Ectodermal cell (in vitro differentiated cells): ENCODE results near the gene GSG1L.

ENCODE experiments used
- H3K27ac ChIP-seq: 2 replicates; pipeline ENCODE4 v1.7.0; 2013; ENCODE audit warnings: mild to moderate bottlenecking, low read depth, low read length; ENCODE audit not compliant: insufficient read depth, poor library complexity, severe bottlenecking
- H3K27me3 ChIP-seq: 2 replicates; pipeline ENCODE4 v1.7.0; 2013; ENCODE audit warnings: mild to moderate bottlenecking, low read length; ENCODE audit not compliant: insufficient read depth, control insufficient read depth, poor library complexity, severe bottlenecking
- H3K36me3 ChIP-seq: one replicate; pipeline ENCODE4 v1.7.0; 2013; ENCODE audit warnings: low read length; ENCODE audit not compliant: control insufficient read depth, insufficient read depth
- H3K4me1 ChIP-seq: one replicate; pipeline ENCODE4 v1.7.0; 2013; ENCODE audit warnings: low read length; ENCODE audit not compliant: control insufficient read depth, insufficient read depth
- H3K4me3 ChIP-seq: 2 replicates; pipeline ENCODE4 v1.7.0; 2013; ENCODE audit warnings: low read depth, low read length, control low read depth; ENCODE audit not compliant: insufficient read depth
- H3K9me3 ChIP-seq: 2 replicates; pipeline ENCODE4 v1.7.0; 2013; ENCODE audit warnings: mild to moderate bottlenecking, low read length, moderate library complexity; ENCODE audit not compliant: control insufficient read depth
- WGBS, 2 experiments: methylation state at CpG; one replicate each; pipeline ENCODE4 v1.1.7; 2013; ENCODE audit warnings: missing lambda C conversion rate in 2 of 2; 5-methylcytosine and 5-hydroxymethylcytosine counted together

GSG1L gene

DNA sequence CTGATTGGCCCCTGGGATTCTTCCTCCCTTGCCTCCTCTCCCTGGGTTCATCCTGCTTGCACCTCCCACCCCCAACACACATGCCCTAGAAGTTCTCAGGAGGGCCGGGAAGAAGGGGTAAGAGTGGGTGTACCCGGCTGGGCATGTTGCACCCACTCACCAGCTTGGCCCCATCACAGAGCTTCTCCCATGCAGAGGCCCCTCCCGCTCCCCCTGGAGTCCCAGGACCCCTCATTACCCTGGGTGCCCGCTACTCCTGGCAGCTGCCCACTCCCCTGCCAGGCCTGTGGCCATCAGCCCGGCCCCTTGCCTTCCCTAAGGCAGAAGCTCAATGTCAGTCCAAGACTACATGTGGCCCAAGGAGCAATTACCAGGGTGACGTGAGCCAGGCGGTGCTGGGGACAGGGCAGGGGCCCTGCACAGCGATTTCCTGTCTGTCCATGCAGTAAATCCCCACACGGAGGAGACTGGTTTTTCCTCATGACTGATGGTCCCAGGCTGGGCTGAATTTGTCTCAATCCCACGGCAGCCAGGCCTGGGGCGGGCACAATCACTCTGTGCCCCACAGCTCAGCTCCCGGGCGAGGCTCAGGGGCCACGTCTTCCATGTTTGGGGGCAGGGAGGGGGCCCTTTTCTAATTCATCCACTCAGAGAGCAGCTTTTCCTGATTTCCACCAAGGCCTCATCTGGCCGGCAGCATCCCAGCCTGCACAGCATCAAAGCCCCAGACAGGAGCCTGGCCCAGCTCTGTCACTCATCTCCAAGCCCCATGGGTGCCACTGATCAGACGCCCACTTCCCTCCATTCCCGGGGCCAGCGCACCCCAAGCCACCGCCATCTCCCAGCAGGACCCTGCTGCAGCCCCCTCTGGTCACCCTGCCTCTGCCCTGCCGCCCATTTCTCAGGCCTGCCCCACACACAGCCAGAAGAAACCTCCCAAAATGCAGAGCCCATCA lies 278.9 kb downstream of the GSG1L start:
- Histone ChIP-seq H3K9me3 (no peaks in the 10 kb centered on the region), H3K4me1 (no peaks in the 10 kb centered on the region), H3K27me3 (no peaks in the 10 kb centered on the region), H3K27ac (no peak overlapping the region), H3K36me3 (no peaks in the 10 kb centered on the region), H3K4me3 (no peak overlapping the region)
- whole genome bisulfite sequencing, 2 experiments = 89% methylated on average over 20 of the region's 20 CpGs

DNA sequence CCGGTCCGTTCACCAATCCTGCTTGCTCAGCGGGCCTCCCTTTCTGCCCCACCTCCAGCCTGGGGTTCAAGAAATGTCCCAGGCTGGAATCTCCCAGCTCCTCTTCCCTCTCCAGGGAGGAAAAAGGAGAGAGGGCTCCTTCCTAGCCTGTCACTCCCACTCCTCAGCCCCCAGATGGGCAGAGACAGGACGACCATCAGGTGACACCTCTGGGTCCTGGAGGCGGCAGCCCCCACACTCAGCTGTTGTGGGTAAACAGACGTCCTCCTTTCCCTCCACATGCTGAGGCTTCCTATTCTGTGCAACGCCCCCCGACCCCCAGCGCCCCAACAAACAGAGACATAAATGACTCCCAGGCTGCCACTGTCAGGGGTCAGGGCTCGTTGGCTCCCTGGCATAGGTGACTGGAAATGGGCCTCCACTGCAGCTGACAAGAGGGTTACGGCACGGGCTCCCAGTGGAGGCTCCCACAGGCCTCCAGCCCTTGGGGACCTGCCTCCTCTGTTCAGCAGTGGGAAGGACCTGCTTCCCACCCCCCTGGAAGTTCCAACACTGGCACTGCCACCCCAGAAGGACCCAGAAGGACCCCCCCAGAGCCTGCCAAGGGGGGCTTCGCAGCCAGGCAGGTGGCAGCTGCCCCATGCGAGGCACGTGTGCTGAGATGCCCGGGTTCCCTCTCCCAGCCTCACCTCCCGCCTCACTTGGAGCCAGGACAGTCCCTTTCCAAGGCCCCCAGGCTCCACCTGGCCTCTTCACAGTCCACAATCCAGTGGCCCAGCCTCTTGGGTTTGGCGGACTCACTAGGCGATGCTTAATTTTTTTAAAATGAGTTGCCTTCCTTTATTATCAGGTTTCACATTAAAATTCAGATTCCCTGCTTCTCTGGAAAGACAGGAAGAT lies 281.3 kb downstream of the GSG1L start:
- Histone ChIP-seq H3K4me3 (no peak overlapping the region), H3K9me3 (no peaks in the 10 kb centered on the region), H3K27me3 (no peaks in the 10 kb centered on the region), H3K4me1 (no peaks in the 10 kb centered on the region), H3K36me3 (no peaks in the 10 kb centered on the region), H3K27ac (no peak overlapping the region)
- WGBS, 2 experiments = 87 to 88% methylated on average over 19 of the region's 19 CpGs

DNA sequence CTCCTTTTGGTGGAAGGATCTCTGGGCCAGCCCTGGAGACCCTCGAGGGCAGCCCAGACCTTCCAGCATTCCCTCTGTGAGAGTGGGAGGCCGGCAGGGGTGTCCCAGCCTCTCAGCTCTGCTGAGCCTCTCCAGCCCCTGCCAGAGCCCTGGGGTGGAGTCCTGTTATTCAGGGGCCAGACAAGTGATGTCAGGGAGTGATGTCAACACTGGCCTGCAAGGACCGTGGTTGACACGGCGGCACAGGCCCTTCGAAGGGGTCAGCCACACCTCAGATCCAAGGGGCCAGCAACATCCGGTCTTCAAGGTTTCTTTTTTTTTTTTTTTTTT lies 282.4 kb downstream of the GSG1L start:
- Histone ChIP-seq H3K4me1 (no peaks in the 10 kb centered on the region), H3K27me3 (no peaks in the 10 kb centered on the region)
- 81 to 84% methylated on average over 7 of the region's 7 CpGs for WGBS, 2 experiments

DNA sequence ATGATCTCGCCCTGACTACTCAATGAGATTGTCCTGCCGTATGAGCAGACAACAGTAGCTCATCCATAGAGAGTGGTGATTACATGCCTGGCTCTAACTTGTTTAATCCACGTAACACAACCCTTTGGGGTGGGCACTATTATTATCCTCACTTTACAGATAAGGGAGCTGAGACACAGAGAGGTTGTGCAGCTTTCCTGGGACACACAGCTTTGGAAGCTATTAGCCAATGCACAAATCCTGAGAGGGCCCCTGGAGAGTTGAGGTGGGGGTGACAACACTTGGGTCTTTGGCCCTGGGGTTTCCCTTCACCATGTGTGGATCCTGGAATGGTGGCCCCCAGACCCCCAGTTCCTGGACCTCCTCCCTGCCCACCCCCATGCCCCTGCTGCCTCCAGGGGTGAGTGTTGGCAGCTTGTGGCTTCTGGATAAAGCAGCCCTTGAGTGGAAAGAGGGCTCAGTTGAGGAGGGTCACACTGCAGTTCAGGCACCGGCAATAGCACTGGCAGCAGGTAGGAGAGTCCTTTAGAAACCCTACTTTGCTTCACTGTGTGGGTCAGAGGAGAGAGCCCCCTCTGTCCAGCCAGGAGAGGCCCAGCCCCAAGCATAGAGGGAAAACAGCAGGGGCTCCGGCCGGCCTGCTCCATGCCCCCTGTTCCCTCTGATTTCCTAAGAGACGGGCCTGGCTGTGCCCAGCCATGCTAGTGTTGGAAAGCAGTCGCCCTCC lies 282.9 kb downstream of the GSG1L start:
- Histone ChIP-seq H3K4me1 (no peaks in the 10 kb centered on the region), H3K9me3 (no peaks in the 10 kb centered on the region), H3K27ac (no peak overlapping the region), H3K4me3 (no peak overlapping the region), H3K27me3 (no peaks in the 10 kb centered on the region), H3K36me3 (no peaks in the 10 kb centered on the region)
- 77 to 82% methylated on average over 8 of the region's 8 CpGs for WGBS, 2 experiments

More for the DNA sequence above, 282.4 kb downstream of the GSG1L start:
- Histone ChIP-seq H3K27ac (no peak overlapping the region), H3K9me3 (no peaks in the 10 kb centered on the region), H3K4me3 (no peak overlapping the region), H3K36me3 (no peaks in the 10 kb centered on the region)

DNA sequence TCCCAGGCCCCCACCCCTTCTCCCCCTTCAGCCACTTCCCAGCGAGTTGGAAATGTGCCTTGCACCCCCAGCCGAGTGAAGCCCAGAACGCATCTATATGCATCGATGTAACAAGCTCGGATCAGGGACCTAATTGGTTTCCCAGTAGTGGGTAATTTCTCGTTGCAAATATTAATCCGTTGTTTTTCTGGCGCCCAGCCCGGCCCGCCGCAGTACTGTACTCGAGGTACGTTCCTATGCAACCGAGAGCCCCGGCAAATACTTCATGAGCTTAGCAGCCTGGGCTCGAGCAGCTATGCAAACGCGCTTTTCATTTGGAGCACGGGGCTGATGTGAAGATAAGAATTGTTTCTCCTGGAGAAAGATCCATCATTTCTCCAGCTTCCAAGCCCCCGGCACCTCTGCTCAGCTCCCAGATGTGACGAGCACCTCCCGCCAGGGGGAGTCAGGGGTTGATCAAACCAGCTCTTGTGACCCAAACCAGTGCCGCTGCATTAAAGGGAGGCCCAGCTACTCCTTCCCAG lies 283.8 kb downstream of the GSG1L start:
- no peaks in the 10 kb centered on the region for H3K36me3 ChIP-seq
- no peak overlapping the region for H3K27ac ChIP-seq
- no peaks in the 10 kb centered on the region for H3K4me1 ChIP-seq
- no peaks in the 10 kb centered on the region for H3K27me3 ChIP-seq
- no peaks in the 10 kb centered on the region for H3K9me3 ChIP-seq
- 80 to 82% methylated on average over 23 of the region's 23 CpGs for WGBS, 2 experiments
- H3K4me3 ChIP-seq = no peak overlapping the region

DNA sequence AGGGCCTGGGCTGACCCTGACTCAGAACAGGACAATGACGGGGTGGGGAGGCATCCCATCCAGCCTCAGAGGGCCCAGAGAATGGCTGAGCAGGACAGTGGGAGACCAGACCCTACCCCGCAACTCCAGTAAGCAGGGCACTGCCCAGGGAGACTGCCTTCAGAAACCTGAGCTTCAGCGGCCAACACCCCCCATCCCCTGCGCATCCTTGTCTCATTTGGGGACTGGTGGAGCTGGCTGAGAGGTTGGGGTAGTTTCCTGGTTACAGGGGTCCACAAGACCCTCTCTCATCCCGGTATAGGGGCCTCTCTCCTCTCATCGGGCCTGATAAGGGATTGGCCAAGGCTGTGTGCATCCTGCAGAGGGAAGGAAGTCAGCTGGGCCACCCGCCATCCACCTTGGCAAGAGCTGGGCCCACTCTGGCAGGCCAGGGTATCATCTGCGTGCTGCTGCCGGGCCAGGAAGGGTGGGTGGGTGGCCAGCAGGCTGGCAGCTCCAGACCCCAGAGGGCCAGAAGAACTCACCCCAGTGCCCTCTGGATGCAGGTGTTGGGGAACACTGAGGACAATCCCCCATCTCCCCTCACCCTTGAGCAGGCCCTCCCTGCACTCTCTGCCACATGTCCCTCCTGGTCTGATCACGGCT lies 284.5 kb downstream of the GSG1L start:
- no peaks in the 10 kb centered on the region for H3K27me3 ChIP-seq
- H3K27ac ChIP-seq = no peak overlapping the region
- H3K4me1 ChIP-seq = no peaks in the 10 kb centered on the region
- 93 to 96% methylated on average over 10 of the region's 10 CpGs for WGBS, 2 experiments
- no peaks in the 10 kb centered on the region for H3K9me3 ChIP-seq
- H3K4me3 ChIP-seq = no peak overlapping the region
- no peaks in the 10 kb centered on the region for H3K36me3 ChIP-seq

DNA sequence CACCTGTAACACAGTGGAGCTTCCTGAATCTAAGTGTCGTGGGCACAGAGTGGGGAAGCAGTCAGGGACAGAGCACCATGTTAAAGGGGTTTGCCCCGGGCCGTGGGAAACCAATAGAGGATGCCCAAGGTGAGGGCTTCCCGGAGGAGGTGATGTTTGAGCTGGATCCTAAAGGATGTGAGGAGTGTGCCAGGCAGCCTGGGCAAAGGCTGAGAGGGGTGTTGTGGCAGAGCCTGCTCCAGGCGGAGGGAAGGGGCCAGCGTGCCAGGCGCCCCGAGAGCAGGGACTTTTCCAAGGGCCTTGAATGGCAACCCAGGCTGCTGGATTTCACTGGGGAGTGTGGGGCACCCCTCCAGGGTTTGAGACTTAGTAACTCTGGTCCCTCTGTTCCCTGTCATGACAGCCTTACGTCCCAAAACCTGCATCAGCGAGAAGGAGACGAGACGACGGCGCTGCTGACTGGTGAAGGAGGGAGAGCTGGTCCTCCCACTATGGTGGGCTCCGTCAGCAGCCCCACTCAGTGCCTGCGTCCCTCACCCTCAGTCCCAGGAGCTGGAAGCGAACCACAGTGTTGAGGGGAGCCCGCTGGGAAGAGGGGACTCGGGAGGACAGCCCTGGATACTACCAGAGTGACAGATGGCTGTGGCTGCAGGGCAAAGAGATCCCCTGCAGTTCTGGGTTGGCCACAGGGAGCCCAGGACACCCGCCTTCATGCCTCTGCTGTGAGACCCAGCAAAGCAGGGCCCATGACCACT lies 285.2 kb downstream of the GSG1L start:
- WGBS, 2 experiments = 94 to 96% methylated on average over 20 of the region's 20 CpGs
- no peaks in the 10 kb centered on the region for H3K9me3 ChIP-seq
- no peak overlapping the region for H3K4me3 ChIP-seq
- H3K27me3 ChIP-seq = no peaks in the 10 kb centered on the region
- H3K4me1 ChIP-seq = no peaks in the 10 kb centered on the region
- no peak overlapping the region for H3K27ac ChIP-seq
- H3K36me3 ChIP-seq = no peaks in the 10 kb centered on the region

DNA sequence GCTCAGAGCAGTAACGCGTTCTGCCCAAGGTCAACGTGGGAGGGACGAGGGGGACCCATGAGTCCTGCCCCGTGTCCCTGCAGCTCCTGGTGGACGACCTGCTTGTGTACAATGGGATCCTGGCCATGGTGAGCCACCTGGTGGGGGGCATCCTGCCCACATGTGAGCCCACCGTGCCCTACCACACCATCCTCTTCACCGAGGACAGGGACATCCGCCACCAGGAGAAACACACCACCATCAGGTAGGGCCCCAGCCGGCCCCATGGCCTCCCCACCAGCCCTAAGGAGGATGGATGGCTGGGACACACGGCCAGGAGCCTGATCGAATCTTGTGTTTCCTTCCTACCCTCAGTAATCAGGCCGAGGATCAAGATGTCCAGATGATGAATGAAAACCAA lies 286.0 kb downstream of the GSG1L start:
- H3K9me3 ChIP-seq = no peaks in the 10 kb centered on the region
- no peaks in the 10 kb centered on the region for H3K4me1 ChIP-seq
- no peak overlapping the region for H3K4me3 ChIP-seq
- 94% methylated on average over 13 of the region's 13 CpGs for WGBS, 2 experiments
- H3K36me3 ChIP-seq = no peaks in the 10 kb centered on the region
- H3K27me3 ChIP-seq = no peaks in the 10 kb centered on the region
- no peak overlapping the region for H3K27ac ChIP-seq

DNA sequence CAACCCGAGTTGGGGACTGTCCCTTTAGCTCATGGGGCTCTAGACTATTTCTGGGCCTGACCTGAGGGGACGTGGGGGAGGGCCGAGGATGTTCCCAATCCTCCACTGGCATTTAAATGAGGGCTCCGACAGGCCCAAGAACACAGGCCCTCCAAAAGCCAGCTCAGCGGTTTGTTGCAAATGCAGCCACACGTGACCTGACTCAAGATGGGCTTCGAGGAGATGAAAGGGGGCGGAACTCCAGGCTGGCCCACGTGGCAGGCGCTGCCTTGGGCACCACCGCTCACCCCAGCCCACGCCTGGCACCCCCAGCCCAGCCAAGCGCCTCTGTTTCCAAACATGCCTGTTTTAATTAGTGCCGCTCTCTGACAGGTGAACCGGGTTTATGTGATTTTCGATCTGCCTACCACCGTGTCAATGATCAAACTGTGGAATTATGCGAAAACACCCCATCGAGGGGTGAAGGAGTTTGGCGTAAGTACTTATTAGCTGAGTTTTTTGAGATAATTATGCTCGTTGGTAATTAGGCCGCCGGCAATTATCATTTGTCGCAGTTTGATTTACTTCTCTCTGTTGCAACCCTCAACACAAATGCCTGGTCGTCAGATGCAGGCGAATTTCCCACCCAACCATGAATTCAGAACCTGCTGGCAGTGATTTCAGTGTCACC lies 286.8 kb downstream of the GSG1L start:
- no peaks in the 10 kb centered on the region for H3K27me3 ChIP-seq
- H3K9me3 ChIP-seq = no peaks in the 10 kb centered on the region
- H3K4me3 ChIP-seq = no peak overlapping the region
- H3K27ac ChIP-seq = no peak overlapping the region
- H3K4me1 ChIP-seq = no peaks in the 10 kb centered on the region
- WGBS, 2 experiments = 90 to 93% methylated on average over 26 of the region's 26 CpGs
- H3K36me3 ChIP-seq = no peaks in the 10 kb centered on the region
